ENCODE data around the gene CFAP410.

CFAP410 gene

DNA sequence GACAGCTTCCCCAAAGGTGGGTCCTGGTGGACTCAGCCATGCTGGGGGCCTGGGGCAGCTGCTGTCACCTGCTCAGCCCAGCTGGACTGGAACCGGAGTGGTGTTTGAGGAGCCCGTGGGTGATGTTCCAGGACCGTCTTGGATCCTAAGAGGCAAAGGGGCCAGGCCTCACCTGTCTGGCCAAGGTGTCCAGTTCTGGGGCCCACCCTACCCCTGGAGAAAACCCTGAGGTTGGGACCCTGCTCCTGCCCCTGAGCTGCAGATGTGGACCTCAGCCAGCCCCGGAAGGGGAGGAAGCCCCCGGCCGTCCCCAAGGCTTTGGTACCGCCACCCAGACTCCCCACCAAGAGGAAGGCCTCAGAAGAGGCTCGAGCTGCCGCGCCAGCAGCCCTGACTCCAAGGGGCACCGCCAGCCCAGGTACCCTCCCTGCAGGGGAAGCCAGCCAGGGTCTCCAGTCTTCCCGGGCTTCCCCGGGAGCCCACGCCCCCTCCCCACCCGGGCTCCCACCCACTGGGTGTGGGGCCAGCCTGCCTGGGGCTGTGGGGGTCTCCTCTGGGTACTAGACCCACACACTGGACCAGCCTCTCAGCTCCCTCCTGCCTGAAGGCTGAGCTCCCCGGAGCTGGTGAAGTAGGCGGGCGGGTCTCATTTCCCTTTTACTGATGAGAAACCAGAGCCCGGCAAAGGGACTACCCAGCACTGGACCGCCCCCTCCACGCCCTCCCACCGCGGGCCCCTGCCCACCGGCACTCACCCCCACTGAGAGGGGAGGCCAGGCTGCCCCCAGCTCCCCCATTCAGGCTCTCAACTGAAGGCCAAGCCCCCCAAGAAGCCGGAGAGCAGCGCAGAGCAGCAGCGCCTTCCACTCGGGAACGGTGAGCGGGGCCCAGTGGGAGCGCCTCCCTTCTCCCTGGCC is 52.2 kb downstream of the CFAP410 start:
- TF ChIP-seq, protein P1, sequence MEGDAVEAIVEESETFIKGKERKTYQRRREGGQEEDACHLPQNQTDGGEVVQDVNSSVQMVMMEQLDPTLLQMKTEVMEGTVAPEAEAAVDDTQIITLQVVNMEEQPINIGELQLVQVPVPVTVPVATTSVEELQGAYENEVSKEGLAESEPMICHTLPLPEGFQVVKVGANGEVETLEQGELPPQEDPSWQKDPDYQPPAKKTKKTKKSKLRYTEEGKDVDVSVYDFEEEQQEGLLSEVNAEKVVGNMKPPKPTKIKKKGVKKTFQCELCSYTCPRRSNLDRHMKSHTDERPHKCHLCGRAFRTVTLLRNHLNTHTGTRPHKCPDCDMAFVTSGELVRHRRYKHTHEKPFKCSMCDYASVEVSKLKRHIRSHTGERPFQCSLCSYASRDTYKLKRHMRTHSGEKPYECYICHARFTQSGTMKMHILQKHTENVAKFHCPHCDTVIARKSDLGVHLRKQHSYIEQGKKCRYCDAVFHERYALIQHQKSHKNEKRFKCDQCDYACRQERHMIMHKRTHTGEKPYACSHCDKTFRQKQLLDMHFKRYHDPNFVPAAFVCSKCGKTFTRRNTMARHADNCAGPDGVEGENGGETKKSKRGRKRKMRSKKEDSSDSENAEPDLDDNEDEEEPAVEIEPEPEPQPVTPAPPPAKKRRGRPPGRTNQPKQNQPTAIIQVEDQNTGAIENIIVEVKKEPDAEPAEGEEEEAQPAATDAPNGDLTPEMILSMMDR (IDR thresholded peaks at IDR 0.05): no peak

DNA sequence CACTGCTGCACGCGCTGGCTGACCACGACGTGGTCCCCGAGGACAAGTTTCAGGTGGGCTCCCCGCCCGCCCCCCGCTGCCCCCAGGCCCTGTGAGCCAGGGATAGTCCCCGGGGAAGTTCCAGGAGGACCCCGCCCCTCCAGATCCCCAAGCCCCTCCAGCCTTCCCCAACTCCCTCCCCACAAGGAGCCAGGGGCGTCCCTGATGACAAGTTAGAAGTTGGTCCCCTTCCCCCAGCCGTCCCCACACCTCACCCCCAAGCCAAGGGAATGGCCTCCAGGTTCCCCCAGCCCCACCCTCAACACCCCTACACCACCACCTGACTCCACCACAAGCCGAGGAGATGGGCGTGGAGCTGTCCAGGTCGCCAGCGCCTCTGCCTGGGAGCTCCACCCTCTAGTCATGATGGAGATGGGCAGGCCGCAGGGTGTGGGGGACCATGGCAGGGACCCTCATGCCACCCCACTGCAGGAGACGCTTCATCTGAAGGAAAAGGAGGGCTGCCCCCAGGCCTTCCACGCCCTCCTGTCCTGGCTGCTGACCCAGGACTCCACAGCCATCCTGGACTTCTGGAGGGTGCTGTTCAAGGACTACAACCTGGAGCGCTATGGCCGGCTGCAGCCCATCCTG is 53.0 kb downstream of the CFAP410 start:
- TF ChIP-seq, protein P1 (IDR thresholded peaks at IDR 0.05): no peak

DNA sequence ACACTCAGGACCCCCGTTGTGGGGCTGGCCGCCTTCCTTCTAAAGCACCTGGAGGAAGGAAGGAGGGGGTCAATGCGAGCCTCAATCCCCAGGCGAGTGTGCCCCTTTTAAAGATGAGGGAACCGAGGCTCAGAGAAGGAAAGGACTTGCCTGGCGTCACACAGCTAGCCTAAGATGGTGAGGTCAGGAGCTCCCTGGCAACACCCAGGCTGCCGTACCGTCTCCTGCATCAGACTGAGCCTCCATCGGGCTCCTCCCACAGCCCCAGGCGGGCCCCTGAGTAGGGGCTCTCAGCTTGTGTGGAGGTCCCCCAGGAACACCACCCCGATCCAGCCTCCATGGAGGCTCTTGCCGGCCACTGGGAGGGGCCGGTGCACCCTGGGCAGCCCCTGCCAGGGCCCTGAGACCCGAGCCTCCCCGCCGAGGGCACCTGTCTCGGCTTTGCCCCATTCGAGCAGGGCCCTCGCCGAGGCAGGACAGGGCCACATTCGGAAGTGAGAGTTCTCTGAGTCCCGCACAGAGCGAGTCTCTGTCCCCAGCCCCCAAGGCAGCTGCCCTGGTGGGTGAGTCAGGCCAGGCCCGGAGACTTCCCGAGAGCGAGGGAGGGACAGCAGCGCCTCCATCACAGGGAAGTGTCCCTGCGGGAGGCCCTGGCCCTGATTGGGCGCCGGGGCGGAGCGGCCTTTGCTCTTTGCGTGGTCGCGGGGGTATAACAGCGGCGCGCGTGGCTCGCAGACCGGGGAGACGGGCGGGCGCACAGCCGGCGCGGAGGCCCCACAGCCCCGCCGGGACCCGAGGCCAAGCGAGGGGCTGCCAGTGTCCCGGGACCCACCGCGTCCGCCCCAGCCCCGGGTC is 53.8 kb downstream of the CFAP410 start, which contains the start of gene AIRE:
TSS of gene AIRE (plus strand) at position 739 of the 855 bp plus-strand sequence. CDS start 131 bp downstream, outside the sequence.
- TF ChIP-seq, protein P1 (IDR thresholded peaks at IDR 0.05): no peak

DNA sequence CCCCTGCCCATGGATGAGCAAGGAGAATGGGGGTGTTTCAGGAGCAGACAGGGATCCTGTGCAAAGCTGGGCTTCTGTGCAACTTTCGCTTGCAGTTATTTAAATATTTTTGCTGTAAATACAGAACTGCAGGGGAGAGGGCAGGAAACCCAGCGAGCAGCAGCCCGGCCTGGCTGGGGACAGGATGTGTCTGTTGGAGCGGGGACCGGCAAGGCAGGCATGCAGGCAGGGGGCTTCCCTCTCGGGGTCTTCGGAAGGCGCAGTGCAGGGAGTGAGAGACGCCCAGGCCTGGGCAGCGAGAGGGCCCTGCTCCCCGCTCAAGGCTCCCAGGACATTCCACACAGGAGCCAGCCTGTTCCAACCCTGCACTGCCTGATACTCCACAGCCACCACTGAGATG is 55.2 kb downstream of the CFAP410 start:
- TF ChIP-seq, protein P1 (IDR thresholded peaks at IDR 0.05): no peak

DNA sequence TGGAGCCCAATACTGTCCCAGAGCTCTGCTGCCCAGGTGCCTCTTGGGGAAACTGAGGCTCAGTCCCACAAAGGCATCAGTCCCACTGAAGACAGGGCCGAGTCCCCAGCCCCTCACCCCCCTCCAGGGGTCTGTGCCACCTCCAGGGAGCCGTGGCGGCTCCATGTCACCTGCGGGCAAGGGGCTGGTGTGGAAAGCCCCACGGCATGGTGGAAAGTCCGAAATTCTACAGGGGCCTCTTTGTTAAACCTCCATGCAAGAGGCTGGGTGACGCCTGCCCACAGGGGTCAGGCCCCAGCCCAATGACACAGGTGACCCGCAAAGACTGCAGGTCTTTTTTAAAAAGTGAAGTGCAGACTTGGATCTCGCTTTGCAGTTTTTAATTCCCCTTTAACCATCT is 56.8 kb downstream of the CFAP410 start:
- TF ChIP-seq, protein P1 (IDR thresholded peaks at IDR 0.05): no peak

DNA sequence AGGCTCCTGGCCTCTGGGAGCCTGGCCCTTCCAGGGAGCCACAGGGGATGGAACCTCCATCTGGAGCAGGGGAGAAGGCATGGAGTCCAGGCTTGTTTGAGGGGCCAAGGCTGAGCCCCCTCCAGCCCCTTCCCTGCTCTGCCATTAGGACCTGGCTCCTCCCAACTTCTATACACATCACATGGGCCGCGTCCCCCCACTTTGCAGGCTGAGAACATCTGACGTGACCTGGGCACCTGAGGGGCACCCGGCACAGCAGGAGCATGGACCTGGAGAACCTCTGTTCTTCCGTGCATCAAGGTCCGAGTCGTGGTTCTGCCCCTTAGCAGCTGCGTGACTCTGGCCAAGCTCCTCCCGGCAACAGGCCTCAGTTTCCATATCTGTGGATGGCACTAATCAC is 57.4 kb downstream of the CFAP410 start:
- TF ChIP-seq, protein P1 (IDR thresholded peaks at IDR 0.05): no peak

Data from LNCAP (cell line).